ENCODE data around the gene MAP3K2.
"Not testable (repeated sequence)": the region's sequence is repeated elsewhere in the genome, so short reads cannot be mapped to it uniquely, and the experiment has no call there.

Gene MAP3K2

GRCh38 chr2:127379712-127380355, 7.9 kb downstream of the MAP3K2 start:
- no peak for DNase-seq

GRCh38 chr2:127378720-127379119, 9.1 kb downstream of the MAP3K2 start:
- no peak for DNase-seq

- no peak for DNase-seq
Measured at GRCh38 chr2:127377262-127377661, 10.5 kb downstream of the MAP3K2 start.

GRCh38 chr2:127376257-127376656, 11.5 kb downstream of the MAP3K2 start:
- no peak for DNase-seq

GRCh38 chr2:127373362-127374083, 14.3 kb downstream of the MAP3K2 start:
- DNase-seq, result no peak

- peak; percentile 52 for DNase-seq
Measured at GRCh38 chr2:127371037-127371436, 16.7 kb downstream of the MAP3K2 start.

- no peak for DNase-seq
Measured at GRCh38 chr2:127370010-127370409, 17.8 kb downstream of the MAP3K2 start.

GRCh38 chr2:127365211-127365643, 22.5 kb downstream of the MAP3K2 start:
- no peak for DNase-seq

- no peak for DNase-seq
Measured at GRCh38 chr2:127362971-127363370, 24.8 kb downstream of the MAP3K2 start.

- DNase-seq, result no peak
Measured at GRCh38 chr2:127361929-127362885, 25.6 kb downstream of the MAP3K2 start.

GRCh38 chr2:127360242-127360641, 27.5 kb downstream of the MAP3K2 start:
- no peak for DNase-seq

GRCh38 chr2:127359520-127359919, 28.3 kb downstream of the MAP3K2 start:
- no peak for DNase-seq

- no peak for DNase-seq
Measured at GRCh38 chr2:127358971-127359370, 28.8 kb downstream of the MAP3K2 start.

- no peak for DNase-seq
Measured at GRCh38 chr2:127358044-127358443, 29.7 kb downstream of the MAP3K2 start.

GRCh38 chr2:127357591-127357990, 30.2 kb downstream of the MAP3K2 start:
- DNase-seq, result no peak

- no peak for DNase-seq
Measured at GRCh38 chr2:127356531-127356930, 31.2 kb downstream of the MAP3K2 start.

- no peak for DNase-seq
Measured at GRCh38 chr2:127355407-127356008, 32.3 kb downstream of the MAP3K2 start.

- not testable (repeated sequence) for DNase-seq
Measured at GRCh38 chr2:127353873-127354676, 33.7 kb downstream of the MAP3K2 start.

- DNase-seq, result not testable (repeated sequence)
Measured at GRCh38 chr2:127353223-127353622, 34.6 kb downstream of the MAP3K2 start.

GRCh38 chr2:127351603-127352002, 36.2 kb downstream of the MAP3K2 start:
- DNase-seq, result no peak

GRCh38 chr2:127348426-127349000, 39.3 kb downstream of the MAP3K2 start:
- no peak for DNase-seq
